ENCODE data around the gene CUBN.
A peak's percentile ranks its signal among the peaks of the same experiment; 100 is the strongest.

The CUBN gene

GRCh38 chr10:16822726-16823360 lies 306.8 kb downstream of the CUBN start:
- no peak overlapping the region for H3K27ac ChIP-seq
- no peak for TF ChIP-seq ZFX (IDR thresholded peaks at IDR 0.05; ENCODE audit: borderline replicate concordance)
- TF ChIP-seq CTCF (IDR thresholded peaks at IDR 0.05), result no peak

- no peak overlapping the region for H3K27ac ChIP-seq
- no peak for TF ChIP-seq ZFX (IDR thresholded peaks at IDR 0.05; ENCODE audit: borderline replicate concordance)
- TF ChIP-seq CTCF (IDR thresholded peaks at IDR 0.05), result no peak
Measured at GRCh38 chr10:16822027-16822426, 307.6 kb downstream of the CUBN start.

GRCh38 chr10:16820421-16820820 lies 309.2 kb downstream of the CUBN start:
- TF ChIP-seq CTCF (IDR thresholded peaks at IDR 0.05), result no peak
- TF ChIP-seq ZFX (IDR thresholded peaks at IDR 0.05; ENCODE audit: borderline replicate concordance), result no peak
- H3K27ac ChIP-seq, result no peak overlapping the region

- no peak for TF ChIP-seq CTCF (IDR thresholded peaks at IDR 0.05)
- TF ChIP-seq ZFX (IDR thresholded peaks at IDR 0.05; ENCODE audit: borderline replicate concordance), result no peak
- H3K27ac ChIP-seq, result no peak overlapping the region
Measured at GRCh38 chr10:16820018-16820417, 309.6 kb downstream of the CUBN start.

- H3K27ac ChIP-seq, result no peak overlapping the region
- no peak for TF ChIP-seq ZFX (IDR thresholded peaks at IDR 0.05; ENCODE audit: borderline replicate concordance)
- TF ChIP-seq CTCF (IDR thresholded peaks at IDR 0.05), result no peak
Measured at GRCh38 chr10:16819436-16819835, 310.2 kb downstream of the CUBN start.

GRCh38 chr10:16819026-16819425 lies 310.6 kb downstream of the CUBN start:
- TF ChIP-seq ZFX (IDR thresholded peaks at IDR 0.05; ENCODE audit: borderline replicate concordance), result no peak
- no peak for TF ChIP-seq CTCF (IDR thresholded peaks at IDR 0.05)
- no peak overlapping the region for H3K27ac ChIP-seq

- peak within 1 kb of the TSS; percentile 76 for H3K27ac ChIP-seq
- TF ChIP-seq ZFX (IDR thresholded peaks at IDR 0.05; ENCODE audit: borderline replicate concordance), result no peak
- no peak for TF ChIP-seq CTCF (IDR thresholded peaks at IDR 0.05)
Measured at GRCh38 chr10:16817125-16818019, 312.2 kb downstream of the CUBN start, which contains the start of gene RSU1. Gene RSU1 (minus strand): TSS chr10:16817424. CDS start chr10:16817081, 343 bp downstream.

All from 22Rv1 (cell line).